ENCODE measurements around the gene SLC14A1.
"Not testable (repeated sequence)": the region's sequence is repeated elsewhere in the genome, so short reads cannot be mapped to it uniquely, and the experiment has no call there.

The SLC14A1 gene

GRCh38 chr18:45755934-45756333, 32.0 kb downstream of the SLC14A1 start:
- DNase-seq = peak in 1 of 56 donors; percentile 9

- no peak for DNase-seq
These were observed 33.0 kb downstream of the SLC14A1 start for GRCh38 chr18:45757005-45757404.

GRCh38 chr18:45757644-45758043, 33.7 kb downstream of the SLC14A1 start:
- DNase-seq = not testable (repeated sequence)

GRCh38 chr18:45760462-45761036, 36.6 kb downstream of the SLC14A1 start:
- no peak for DNase-seq

- no peak for DNase-seq
These were observed 37.6 kb downstream of the SLC14A1 start for GRCh38 chr18:45761512-45762114.

- no peak for DNase-seq
These were observed 40.2 kb downstream of the SLC14A1 start for GRCh38 chr18:45764000-45764686.

GRCh38 chr18:45765796-45766195, 41.8 kb downstream of the SLC14A1 start:
- no peak for DNase-seq

- no peak for DNase-seq
These were observed 47.9 kb downstream of the SLC14A1 start for GRCh38 chr18:45771587-45772480.

GRCh38 chr18:45774065-45774521, 50.1 kb downstream of the SLC14A1 start:
- DNase-seq = no peak

- DNase-seq = peak in 53 of 56 donors; percentile 1 to 84 (median 44)
These were observed 51.3 kb downstream of the SLC14A1 start for GRCh38 chr18:45775241-45775676.

- peak in 2 of 56 donors; percentile 26 for DNase-seq
These were observed 51.8 kb downstream of the SLC14A1 start for GRCh38 chr18:45775743-45776142.

- no peak for DNase-seq
These were observed 53.4 kb downstream of the SLC14A1 start for GRCh38 chr18:45777393-45777792.

- no peak for DNase-seq
These were observed 56.6 kb downstream of the SLC14A1 start for GRCh38 chr18:45780568-45780967.

- no peak for DNase-seq
These were observed 58.7 kb downstream of the SLC14A1 start for GRCh38 chr18:45782662-45783061.

- no peak for DNase-seq
These were observed 59.4 kb downstream of the SLC14A1 start for GRCh38 chr18:45783097-45784075.

GRCh38 chr18:45785134-45785533, 61.2 kb downstream of the SLC14A1 start:
- DNase-seq = no peak

GRCh38 chr18:45786941-45787340, 63.0 kb downstream of the SLC14A1 start:
- no peak for DNase-seq

- no peak for DNase-seq
These were observed 63.4 kb downstream of the SLC14A1 start for GRCh38 chr18:45787346-45787745.

GRCh38 chr18:45788861-45789260, 64.9 kb downstream of the SLC14A1 start:
- DNase-seq = no peak

Data from nucleus accumbens (tissue), 56 donors.